COLO829 (cell line): ENCODE data around the gene PLIN5.
"Not testable (repeated sequence)": the region's sequence is repeated elsewhere in the genome, so short reads cannot be mapped to it uniquely, and the experiment has no call there.

Experiments used
- DNase-seq: peaks from one replicate; pipeline ENCODE4 v3.0.0; 2012; ENCODE audit warnings: low spot score

PLIN5 gene

DNA sequence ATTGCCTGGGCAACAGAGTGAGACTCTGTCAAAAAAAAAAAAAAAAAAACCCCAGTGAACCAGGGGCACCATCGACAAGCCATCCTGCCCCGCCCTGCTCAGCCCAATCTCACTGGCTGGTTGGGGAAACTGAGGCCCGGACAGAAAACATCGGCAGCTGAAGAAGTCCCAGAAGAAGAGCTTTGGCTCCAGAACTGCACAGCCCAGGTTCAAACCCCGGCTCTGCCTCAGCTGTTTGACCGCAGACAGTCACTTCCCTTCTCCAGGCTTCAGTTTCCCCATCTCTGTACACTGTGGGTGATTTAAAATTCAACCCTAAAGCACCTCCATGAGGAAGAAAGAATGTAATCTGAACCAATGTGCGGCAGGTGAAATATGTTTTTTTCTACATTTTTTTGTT is 33.9 kb upstream of the PLIN5 start:
- no peak for DNase-seq

DNA sequence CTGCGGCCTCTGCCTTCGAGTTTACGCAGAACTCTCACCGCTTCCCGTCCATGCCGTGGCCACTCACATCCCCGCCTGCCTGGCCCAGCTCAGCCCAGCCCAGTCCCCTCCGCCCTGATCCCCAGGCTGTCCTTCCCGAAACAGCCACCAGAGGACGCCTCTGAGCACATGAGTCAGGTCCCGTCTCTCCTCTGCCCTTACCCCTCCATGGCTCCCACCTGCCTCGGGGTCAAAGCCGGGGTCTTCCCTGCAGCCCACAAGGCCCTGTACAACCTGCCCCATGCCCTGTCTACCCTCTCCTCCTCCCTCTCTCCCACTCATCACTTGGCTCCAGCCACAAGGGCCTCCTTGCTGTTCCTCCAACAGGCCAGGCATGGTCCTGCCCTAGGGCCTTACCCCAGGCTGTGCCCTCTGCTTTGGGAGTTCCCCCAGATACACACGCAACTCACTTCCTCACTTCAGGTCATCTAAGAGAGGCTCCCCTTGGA is 32.6 kb upstream of the PLIN5 start:
- DNase-seq = no peak

DNA sequence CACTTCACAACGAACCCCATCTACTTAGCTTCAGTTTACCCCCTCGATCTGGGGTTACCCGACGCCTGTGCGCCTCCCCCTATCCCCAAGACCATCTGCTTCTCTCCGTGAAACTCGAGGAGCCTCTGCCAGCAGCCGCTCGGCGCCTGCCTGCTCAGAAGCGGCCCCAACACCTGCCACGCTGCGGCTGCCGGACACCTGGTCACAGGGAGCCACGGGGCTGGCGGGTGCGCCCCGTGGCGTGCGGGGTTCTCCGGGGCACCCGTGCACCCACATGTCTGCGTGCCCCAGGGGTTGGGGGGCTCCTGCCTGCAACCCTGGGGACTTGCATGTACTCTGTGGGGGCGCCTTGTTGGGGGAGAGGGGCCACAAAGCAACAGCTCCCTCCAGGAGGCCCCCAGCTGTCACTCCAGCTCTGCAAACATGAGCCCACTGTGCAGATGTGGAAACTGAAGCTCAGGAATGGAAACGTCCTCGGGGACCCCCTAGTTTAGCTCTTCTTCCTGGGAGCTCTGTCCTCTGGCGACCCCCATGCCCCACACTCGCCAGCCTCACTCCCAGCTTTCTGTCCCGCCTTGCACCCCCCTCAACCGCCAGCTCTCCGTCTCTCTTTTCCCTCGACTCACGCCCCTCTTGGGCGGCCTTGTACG is 31.5 kb upstream of the PLIN5 start:
- DNase-seq = no peak

DNA sequence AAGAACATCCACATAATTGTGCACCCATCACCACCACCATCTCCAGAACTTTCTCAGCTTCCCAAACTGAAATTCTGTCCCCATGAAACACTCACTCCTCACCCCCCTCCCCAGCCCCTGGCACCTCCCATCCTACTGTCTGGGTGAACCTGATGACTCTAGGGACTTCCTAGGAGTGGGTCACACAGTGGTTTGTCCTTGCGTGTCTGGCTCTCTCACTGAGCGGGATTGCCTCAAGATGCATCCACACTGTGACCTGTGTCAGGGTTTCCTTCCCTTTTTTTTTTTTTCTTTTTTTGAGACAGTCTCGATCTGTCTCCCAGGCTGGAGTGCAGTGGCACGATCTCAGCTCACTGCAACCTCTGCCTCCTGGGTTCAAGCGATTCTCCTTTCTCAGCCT is 28.5 kb upstream of the PLIN5 start:
- not testable (repeated sequence) for DNase-seq

DNA sequence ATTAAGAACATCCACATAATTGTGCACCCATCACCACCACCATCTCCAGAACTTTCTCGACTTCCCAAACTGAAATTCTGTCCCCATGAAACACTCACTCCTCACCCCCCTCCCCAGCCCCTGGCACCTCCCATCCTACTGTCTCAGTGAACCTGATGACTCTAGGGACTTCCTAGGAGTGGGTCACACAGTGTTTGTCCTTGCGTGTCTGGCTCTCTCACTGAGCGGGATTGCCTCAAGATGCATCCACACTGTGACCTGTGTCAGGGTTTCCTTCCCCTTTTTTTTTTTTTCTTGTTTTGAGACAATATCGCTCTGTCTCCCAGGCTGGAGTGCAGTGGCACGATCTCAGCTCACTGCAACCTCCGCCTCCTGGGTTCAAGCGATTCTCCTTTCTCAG is 27.1 kb upstream of the PLIN5 start:
- DNase-seq = not testable (repeated sequence)

DNA sequence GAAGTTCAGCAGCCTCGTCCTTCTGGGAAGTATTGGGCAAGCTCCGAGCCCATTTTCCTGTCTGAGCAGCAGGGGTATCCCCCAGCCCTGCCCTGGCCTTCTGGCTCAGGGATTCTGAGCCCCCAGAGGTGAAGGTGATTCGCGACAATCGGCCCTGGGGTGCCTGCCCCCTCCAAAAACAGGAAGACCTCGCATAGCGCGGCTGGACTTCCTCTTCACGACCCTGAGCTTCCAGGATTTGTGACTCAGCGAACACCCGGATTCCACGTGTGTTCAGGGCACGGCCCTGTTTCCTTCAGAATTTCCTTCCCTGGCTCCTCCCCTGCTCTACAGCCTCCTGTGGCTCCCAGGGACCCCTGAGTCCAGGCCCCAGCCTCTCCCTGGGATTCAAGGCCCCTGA is 24.5 kb upstream of the PLIN5 start, which contains the start of gene SEMA6B:
Gene SEMA6B (minus strand): TSS at position 116 of the 400 bp plus-strand sequence. CDS start 1,227 bp downstream, outside the sequence.
- DNase-seq = no peak

DNA sequence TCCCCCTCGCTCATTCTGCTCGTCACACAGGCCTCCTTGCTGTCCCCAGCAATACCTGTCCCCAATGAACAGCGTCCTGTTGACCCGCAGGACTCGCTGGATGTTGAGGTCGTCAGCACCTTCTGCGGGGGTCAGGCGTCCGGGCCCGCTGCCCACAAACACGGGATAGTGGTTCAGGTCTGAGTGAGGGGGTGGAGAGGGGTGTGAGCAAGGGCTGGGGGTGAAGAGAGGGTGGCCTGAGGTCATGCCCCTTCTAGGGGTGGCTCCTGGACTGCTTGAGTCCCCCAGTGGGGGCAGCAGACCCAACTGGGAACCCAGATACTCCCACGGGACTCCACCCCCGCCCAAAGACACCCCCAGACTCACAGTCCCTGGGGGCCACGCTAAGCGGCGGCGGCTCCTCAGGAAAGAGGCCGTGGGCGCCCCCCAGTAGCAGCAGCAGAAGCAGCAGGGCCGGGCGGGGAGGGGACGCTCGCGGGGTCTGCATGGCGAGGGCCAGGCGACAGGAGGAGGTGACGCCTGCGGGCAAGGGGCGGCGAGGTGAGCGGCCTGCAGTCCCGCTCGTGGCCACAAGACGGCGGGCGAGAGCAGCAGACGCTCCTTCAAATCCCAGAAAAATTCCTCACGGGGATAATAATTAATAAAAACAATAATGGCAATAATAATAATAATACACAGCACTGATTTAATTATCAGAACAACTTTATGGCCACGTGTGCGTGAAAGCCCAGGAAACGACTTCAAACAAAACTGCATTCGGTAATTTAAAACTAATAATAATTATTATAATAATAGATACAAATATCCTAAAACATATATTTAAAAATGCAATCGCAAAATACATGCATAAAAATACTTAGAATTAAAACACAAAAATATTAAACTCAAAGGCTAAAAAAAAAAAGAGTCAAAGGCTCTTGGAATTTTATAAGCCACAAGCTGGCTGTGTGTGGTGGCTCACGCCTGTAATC is 23.2 kb upstream of the PLIN5 start:
- DNase-seq = no peak

DNA sequence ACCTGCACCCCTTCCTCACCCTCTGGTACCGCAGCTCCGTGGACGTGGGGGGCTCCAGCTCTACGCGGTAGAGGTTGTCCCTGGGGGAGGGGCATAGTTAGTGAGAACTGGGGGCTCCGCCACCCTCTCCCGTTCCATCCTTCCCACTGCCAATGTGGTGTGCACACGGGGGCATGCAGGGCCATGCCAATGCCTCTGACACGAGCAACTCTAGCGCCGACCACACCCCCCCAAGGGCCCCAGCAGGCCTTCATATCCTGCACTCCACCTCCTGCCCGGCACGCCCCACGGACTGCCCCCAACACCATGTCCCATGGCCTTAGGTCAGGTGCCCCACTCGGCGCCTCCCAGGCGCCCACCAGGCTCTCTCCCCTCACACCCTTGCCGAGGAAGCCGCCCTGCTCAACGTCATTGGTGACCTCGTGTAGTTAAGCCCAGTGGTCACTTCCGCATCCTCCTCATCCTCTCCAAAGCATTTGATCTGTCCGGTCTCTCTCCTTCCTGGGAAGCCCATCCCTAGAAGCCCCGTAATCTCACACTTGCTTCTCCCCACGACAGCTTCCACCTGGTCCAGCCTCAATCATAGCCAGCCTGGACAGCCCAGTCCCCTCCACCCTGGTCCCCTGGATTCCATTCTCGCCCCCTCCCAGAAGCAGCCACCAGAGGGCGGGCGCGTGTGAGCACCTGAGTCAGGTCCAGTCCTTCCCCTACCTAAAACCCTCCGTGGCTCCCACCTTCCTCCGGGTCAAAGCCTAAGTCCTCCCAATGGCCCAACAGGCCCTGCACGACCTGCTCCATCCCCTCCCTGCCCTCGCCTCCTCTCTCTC is 22.3 kb upstream of the PLIN5 start:
- DNase-seq = no peak

DNA sequence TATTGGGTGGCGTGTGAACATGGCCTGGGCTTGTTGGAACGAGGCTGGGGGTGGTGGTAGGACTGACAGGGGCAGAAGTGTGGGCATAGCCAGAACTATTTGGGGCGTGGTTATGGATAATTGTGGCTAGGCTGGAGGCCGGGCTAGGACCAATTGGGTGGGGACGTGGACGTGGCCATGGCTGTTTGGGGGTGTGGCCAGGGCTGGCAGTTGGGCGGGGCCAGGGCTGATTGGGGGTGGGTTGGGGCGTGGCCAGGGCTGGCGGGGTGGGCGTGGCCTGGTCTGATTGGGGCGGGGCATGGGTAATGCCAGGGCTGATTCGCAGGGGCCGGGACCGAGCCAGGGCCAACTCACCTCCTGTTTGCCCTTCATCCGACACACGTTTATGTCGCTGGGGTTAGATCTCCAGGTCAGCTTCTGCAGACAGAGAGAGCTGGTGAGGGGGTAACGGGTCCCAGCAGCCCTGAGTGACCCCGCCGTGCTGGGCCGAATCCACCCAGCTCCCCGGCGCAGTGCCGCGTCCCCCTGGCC is 21.6 kb upstream of the PLIN5 start:
- peak; percentile 99 for DNase-seq

DNA sequence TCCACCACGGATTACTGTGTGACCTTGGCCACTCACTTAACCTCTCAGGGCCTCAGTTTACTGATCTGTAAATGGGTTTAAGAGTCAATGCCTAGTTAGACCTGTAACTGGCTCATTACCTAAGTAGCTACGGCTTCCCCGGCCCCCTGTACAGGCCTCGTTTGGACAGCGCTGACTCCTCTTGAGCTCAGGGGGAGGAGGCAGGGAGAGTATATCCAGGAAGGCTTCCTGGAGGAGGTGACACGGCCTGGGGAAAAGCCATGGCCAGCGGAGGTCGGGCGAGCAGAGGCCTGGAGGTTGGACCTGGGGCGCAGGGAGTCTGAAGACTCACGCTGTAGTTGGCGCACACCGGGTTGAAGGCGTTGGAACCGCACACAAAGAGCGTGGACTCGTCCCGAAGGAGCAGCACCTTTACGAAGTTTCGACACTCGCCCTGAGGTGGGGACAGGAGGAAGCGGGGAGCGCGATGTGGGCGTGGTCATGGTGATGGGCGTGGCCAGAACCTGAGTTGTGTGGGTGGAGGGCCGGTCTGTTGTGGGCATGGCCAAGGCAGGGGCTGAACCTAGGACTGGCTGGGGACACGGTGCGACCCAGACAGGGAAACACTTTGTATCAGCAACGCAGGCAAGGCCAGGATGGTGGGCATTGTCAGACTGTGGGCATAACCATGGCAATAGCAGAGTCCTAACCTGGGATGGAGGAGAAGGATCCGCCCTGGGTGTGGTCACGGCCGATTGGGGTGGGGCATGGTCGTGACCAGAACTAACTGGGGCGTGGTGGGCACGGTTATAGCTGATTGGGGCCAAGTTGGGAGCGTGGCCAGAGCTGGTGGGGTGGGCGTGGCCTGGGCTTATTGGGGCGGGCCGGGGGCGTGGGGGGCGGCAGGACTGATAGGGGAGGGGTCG is 20.9 kb upstream of the PLIN5 start:
- peak; percentile 85 for DNase-seq

DNA sequence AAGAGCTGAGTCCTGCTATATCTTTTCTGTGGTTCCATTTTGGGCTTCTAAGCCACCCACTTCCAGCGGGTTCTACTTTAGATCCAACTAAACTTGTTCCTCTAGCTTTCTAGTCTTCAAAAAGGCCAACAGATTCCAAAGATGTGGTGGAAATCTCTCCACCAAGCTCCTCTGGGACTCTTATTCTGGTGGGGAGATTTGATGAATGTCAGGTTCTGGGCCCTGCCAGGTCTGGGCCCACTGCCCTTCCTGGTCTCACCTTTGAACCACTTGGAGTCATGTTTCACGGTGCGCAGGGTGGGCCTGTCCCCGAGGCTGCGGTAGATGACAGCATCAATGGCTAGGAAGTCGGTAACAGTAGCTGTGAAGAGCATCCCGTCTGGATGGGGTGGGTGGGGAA is 19.7 kb upstream of the PLIN5 start:
- no peak for DNase-seq

DNA sequence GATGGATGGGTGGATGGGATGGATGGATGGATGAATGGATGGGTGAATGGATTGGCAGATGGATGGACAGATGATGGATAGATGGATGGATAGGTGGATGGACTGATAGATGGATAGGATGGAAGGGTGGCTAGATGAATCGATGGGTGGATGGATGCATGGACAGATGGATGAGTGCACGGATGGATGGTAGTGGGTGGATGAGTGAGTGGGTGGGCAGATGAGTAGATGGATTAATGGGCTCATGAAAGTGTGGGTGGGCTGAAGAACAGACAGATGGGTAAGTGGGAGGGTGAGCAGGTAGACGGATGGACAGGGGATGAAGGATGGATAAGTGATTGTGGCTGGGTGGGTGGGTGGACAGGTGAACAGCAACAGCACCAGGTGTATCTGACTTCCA is 18.8 kb upstream of the PLIN5 start:
- no peak for DNase-seq

DNA sequence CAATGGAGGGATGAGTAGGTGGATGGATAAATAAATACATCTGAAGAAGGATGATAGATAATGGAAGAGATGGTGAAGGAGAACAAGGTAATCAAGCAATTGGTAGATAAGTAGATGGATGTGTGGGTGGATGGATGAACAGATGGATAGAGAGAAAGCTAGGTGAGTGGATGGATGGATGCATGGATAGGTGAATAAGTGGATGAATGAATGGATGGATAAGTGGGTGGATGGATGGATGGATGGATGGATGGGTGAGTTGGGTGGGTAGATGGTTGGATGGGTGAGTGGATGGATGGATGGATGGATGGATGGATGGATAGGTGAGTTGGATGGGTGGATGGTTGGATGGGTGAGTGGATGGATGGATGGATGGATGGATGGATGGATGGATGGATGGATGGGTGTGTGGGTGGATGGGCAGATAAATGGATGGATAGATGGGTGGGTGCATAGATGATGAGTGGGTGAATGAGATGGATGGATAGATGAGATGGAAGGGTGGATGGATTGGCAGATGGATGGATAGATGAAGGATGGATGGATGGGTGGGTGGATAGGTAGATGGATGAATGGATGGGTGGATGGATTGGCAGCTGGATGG is 18.2 kb upstream of the PLIN5 start:
- DNase-seq = no peak

DNA sequence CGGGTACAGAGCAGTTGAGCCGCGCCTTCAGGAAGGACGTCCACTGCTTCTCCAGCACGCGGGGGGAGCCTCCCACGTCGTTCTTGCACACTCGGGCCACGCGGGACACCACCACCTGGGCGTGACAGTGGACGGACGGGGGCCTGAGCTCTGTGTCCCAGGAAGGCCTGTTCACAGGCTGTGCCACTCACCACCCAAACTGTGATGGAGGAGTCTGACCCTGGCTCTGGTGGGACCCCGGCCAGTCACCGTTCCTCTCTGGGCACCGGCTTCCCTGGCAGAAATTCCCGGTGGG is 17.4 kb upstream of the PLIN5 start:
- DNase-seq = no peak

DNA sequence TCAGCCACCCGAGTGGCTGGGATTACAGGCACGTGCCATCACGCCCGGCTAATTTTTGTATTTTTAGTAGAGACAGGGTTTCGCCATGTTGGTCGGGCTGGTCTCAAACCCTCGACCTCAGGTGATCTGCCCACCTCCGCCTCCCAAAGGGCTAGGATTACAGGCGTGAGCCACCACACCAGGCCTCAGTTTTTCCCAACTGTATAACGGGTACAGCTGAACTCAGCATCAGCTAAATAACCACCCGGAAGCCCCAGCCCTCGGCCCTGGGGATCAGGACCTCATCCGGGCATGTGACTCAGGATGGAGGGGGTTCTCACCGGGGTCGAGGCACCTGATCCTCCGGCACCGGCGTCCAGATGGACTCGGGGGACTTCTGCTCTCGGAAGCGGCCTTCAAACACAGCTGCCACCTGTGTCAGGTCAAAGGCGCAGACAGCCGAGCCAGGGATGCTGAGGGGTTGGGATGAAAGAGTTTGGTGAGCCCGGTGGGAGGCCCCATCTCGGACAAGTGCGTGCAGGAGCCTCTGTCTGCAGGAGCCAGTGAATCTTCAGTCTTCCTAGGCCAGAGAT is 15.5 kb upstream of the PLIN5 start:
- no peak for DNase-seq

DNA sequence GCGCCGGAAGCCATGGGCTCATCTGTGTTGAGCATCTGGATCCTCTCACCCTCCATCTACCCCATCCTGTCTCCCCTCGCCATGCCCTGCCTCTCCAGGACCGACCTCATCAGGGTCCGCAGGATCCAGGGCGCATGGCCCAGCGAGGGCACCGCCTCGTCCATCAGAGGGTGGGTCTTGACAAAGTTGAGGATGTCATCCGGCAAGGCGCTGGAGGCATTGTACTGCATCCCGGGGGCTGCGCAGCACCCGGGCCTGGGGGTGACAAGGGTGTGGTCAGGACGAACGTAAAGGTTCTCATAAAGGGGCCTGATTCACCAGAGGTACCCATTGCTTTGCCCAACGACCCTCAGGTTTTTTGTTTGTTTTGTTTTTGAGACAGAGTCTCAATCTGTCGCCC is 15.0 kb upstream of the PLIN5 start:
- no peak for DNase-seq

DNA sequence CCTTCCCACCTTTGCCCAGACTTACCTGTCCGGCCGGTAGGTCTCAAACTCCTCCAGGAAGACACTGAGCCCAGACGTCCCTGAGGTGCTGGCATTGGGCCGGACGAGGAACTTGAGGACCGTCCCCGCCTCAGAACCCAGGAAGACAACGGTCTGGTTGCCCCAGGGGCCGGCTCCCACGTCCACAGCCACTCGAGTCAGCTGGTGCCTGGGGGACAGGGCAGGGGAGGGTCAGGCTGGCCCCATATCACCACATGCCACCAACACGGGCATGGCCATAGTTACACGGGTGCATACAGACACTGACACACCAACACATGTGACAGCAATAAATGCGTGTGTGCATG is 13.2 kb upstream of the PLIN5 start:
- no peak for DNase-seq

DNA sequence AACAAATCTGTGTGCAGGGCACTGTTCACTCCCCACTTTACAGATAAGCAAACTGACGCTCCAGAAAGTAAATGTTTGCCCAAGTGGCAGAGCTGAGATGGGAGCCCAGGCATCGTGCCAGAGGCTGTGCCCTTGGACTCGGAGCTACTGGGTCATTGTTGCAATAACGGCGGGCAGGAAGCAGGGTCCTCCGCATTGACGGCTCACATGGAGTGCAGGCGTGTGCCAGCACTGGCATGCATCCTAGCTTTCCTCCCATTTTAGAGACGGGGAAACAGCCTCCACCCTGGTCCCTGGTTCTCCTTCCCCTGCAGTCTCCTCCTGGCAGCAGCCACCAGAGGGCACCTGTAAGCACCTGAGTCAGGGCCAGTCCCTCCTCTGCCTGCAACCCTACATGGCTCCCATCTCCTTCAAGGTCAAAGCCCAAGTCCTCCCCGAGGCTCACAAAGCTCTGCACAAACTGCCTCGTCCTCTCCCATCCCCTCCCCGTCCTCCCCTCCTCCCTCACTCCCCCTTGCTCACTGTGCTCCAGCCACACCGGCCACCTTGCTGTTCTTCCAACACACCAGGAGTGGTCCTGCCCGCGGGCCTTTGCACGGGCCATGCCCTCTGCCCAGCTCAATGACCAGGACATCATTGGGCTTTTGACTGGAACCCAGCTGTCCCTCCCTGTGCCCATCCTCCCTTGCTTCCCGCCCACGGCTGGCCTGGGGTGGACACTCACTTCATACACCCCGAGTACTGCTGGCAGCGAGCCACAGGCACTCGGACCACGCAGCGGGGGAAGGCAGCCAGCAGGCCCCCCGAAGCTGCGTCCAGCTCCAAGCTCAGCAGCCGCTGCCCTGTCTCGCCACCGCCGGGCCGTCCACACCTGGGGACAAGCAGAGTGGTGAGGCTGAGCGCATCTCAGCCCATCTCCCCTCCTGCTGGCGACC is 12.5 kb upstream of the PLIN5 start:
- no peak for DNase-seq
